Body of pancreas (tissue), 4 donors: ENCODE measurements around the gene IL1R1. TPM values are rescaled to one million over a fixed set of nuclear protein-coding genes. Genes with fewer than 3 reads are reported as not detected.

Experiments
- ATAC-seq: fragments of 150-250 bp; one replicate; pipeline ENCODE4 v1.9.1; 2016
- DNase-seq, 4 donors: peaks; one replicate each; pipeline ENCODE4 v3.0.0-alpha.2; 2019
- H3K27ac ChIP-seq, 4 donors: fragments of 200-600 bp; sonication (generic); 1 replicate in 3 of 4; 2 replicates in 1 of 4; pipeline versions ENCODE4 v1.5.1 to v1.6.1; 2016 to 2019; ENCODE audit warnings: mild to moderate bottlenecking in 1 of 4, mixed read lengths in 1 of 4, moderate library complexity in 1 of 4
- H3K27me3 ChIP-seq, 2 donors: fragments of 200-600 bp; sonication (generic); one replicate each; pipeline ENCODE4 v1.6.0; 2016; ENCODE audit warnings: mild to moderate bottlenecking in 1 of 2
- H3K36me3 ChIP-seq, 2 donors: fragments of 200-600 bp; sonication (generic); replicated peaks in 1 of 2; 2 replicates each; pipeline ENCODE4 v1.5.1; 2016; ENCODE audit warnings: low read depth in 2 of 2; ENCODE audit not compliant: insufficient read depth in 1 of 2
- H3K4me1 ChIP-seq: fragments of 200-600 bp; sonication (generic); one replicate; pipeline ENCODE4 v1.6.0; 2016
- H3K4me3 ChIP-seq, 2 donors: fragments of 200-600 bp; sonication (generic); 1 replicate in 1 of 2; 2 replicates in 1 of 2; pipeline ENCODE4 v1.5.1; 2016 to 2019
- H3K9me3 ChIP-seq, 3 donors: fragments of 200-600 bp; sonication (generic); 1 replicate in 2 of 3; 2 replicates in 1 of 3; pipeline ENCODE4 v1.5.1; 2016
- POLR2A ChIP-seq, 3 donors: fragments of 450-650 bp; IDR thresholded peaks; one replicate each; pipeline ENCODE4 v1.6.1; 2016; ENCODE audit warnings: antibody characterized with exemption in 3 of 3, mild to moderate bottlenecking in 2 of 3
- WGBS, 2 donors: methylation state at CpG; one replicate each; pipeline ENCODE4 v1.1.5; 2017; 5-methylcytosine and 5-hydroxymethylcytosine counted together
- intact Hi-C: fragments of 100-400 bp; cut with DNase I; formaldehyde crosslinking; loops from one replicate; pipeline ENCODE4 v1.15.1; 2023
- total RNA-seq, 2 donors: library from RNA; depleted of rRNA; stranded (reverse); fragments of >200 nt; gene quantifications; one replicate each; pipeline ENCODE4 v1.1.0, GENCODE V29; 2016
- TF ChIP-seq, protein P1 (sequence below), 7 experiments: fragments of 450-650 bp in 4 of 7; fragments of 200-600 bp in 3 of 7; sonication (generic) in 3 of 7; IDR thresholded peaks; one replicate each; pipeline ENCODE4 v1.5.1; 2016 to 2019; ENCODE audit warnings: antibody characterized with exemption in 7 of 7

Gene IL1R1
- total RNA-seq, 2 donors from 2014 or later, result 53.4 to 55.4 TPM

DNA sequence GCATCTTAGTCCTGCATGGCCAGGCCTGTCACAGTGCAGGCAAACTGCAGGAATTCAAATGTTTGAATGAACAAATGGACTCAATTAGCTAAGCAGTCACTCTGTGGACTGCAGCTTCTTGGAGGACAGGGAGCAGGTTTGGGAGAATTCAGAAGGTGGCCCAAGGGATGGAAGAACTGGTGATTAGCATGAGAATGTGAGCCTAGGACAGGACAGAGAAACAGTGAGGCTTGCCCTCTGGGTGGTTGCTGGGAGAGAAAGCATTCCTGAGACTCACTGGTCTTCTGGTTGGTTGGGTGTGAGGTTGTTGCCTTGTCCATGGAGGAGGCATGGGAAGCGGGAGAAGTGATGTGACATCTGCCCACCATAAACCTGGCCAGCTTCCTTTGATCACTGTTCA is 58.0 kb downstream of the IL1R1 start:
- Histone ChIP-seq H3K27ac (no peak overlapping the region), H3K9me3 (no peaks in the 10 kb centered on the region), H3K36me3 (no peaks in the 10 kb centered on the region), H3K4me3 (no peak overlapping the region), H3K27me3 (no peaks in the 10 kb centered on the region), H3K4me1 (no peaks in the 10 kb centered on the region)
- intact Hi-C loops, result no loop called here
- TF ChIP-seq, protein P1, sequence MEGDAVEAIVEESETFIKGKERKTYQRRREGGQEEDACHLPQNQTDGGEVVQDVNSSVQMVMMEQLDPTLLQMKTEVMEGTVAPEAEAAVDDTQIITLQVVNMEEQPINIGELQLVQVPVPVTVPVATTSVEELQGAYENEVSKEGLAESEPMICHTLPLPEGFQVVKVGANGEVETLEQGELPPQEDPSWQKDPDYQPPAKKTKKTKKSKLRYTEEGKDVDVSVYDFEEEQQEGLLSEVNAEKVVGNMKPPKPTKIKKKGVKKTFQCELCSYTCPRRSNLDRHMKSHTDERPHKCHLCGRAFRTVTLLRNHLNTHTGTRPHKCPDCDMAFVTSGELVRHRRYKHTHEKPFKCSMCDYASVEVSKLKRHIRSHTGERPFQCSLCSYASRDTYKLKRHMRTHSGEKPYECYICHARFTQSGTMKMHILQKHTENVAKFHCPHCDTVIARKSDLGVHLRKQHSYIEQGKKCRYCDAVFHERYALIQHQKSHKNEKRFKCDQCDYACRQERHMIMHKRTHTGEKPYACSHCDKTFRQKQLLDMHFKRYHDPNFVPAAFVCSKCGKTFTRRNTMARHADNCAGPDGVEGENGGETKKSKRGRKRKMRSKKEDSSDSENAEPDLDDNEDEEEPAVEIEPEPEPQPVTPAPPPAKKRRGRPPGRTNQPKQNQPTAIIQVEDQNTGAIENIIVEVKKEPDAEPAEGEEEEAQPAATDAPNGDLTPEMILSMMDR (IDR thresholded peaks at IDR 0.05), result no peak
- TF ChIP-seq POLR2A (IDR thresholded peaks at IDR 0.05), result no peak
- DNase-seq, result no peak
- ATAC-seq, result no peak
- WGBS, 2 donors, result 93 to 100% methylated on average over 1 of the region's 1 CpG

DNA sequence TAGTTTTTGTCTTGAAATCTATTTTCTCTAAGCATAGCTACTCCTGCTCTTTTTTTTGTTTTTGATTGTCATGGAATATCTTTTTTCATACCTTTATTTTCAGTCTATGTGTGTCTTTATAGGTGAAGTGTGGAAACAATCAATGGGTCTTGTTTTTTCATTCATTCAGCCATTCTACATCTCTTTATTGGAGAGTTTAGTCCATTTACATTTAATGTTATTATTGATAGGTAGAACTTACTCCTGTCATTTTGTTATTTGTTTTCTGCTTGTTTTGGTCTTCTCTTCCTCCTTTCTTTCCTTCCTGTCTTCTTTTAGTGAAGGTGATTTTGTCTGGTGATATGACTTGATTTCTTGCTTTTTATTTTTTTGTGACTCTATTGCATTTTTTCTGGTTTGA is 62.1 kb downstream of the IL1R1 start:
- intact Hi-C loops, result no loop called here
- H3K9me3 ChIP-seq, result no peaks in the 10 kb centered on the region
- no peak for TF ChIP-seq POLR2A (IDR thresholded peaks at IDR 0.05)
- TF ChIP-seq, protein P1 (IDR thresholded peaks at IDR 0.05), result no peak
- no peak overlapping the region for H3K4me3 ChIP-seq
- no peaks in the 10 kb centered on the region for H3K27me3 ChIP-seq
- H3K36me3 ChIP-seq, result no peaks in the 10 kb centered on the region
- ATAC-seq, result no peak
- DNase-seq, result no peak
- H3K4me1 ChIP-seq, result peaks cover 16% of the 10 kb centered on the region
- no peak overlapping the region for H3K27ac ChIP-seq

DNA sequence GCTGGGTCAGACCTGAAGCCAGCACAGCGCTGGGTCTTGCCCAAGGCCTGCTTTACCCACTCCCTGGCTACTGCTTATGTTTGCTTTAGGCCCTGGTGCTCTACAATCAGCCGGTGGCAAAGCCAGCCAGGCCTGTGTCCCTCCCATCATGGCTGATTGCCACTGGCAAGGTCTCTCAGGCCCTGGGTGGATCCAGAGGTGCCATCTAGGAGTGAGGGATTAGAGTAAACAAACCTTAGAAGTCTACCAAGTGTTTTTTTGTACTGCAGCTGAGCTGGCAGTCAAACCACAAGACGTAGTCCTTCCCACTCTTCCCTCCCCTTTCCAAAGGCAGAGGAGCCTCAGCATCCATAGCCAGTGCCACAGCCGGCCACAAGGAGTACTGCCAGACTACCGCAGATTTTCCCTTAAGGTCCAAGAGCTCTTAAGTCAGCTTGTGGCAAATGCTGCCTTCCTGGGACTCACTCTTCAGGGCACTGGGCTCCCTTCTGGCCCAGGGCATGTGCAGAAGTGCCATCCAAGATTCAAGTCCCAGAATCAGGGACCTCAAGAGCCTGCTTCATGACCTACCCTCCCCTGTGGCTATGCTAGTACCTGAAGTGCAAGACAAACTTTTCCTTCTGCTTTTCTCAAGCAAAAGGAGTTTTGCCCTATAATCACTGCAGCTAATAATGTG is 64.3 kb downstream of the IL1R1 start:
- Histone ChIP-seq H3K27me3 (no peaks in the 10 kb centered on the region), H3K4me1 (peaks cover 16% of the 10 kb centered on the region), H3K4me3 (no peak overlapping the region), H3K9me3 (no peaks in the 10 kb centered on the region), H3K36me3 (no peaks in the 10 kb centered on the region), H3K27ac (no peak overlapping the region)
- 41 to 42% methylated on average over 5 of the region's 5 CpGs for WGBS, 2 donors
- intact Hi-C loops, result no loop called here
- TF ChIP-seq POLR2A (IDR thresholded peaks at IDR 0.05), result no peak
- TF ChIP-seq, protein P1 (IDR thresholded peaks at IDR 0.05), result peak in 3 of 7 experiments; percentile 9 to 31 (median 25)
- DNase-seq (peak; percentile 75 to 93 (median 83)), ATAC-seq (peak; percentile 89)

DNA sequence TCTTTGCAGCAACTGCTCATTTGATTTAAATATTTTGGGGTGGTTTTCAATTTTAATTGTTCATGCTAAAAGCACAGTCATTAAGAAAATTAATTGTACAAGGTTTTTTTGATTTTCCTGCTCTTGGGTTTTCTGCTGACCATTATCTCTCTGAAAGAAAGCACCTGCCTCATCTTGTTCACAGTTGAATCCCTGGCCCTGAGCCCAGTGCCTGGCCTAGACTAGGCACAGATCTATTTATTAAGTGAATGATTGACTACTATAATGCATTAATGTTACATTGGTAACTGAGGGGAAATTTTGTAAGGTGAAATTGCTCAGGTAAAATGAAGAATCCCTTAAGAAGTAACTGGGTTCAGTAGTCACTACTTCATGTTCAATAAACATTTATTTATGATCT is 66.2 kb downstream of the IL1R1 start:
- Histone ChIP-seq H3K36me3 (no peaks in the 10 kb centered on the region), H3K4me1 (peaks cover 16% of the 10 kb centered on the region), H3K27ac (no peak overlapping the region), H3K9me3 (no peaks in the 10 kb centered on the region), H3K4me3 (no peak overlapping the region), H3K27me3 (no peaks in the 10 kb centered on the region)
- DNase-seq (peak in 1 of 4 donors; percentile 32), ATAC-seq (no peak)
- intact Hi-C loops, result no loop called here
- TF ChIP-seq, protein P1 (IDR thresholded peaks at IDR 0.05), result no peak
- TF ChIP-seq POLR2A (IDR thresholded peaks at IDR 0.05), result no peak

DNA sequence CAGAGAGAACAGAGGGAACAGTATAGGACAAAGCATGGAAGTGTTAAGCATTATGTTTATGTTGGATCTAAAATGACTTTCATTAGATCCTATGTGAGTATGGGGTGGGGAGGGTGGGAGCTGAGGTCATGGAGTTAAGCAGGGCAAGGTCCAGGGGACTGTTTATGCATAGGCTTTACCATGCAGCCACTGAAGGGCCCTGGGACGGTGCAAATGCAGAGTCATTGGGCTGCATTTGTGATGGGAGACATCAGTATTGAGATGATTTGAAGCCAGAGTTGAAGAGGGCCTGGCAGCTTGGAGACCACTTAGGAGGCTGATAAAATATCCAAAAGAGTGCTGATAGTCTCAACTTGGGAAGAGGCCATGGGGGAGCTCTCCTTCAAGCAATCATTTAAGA is 66.9 kb downstream of the IL1R1 start:
- no peak overlapping the region for H3K27ac ChIP-seq
- no peaks in the 10 kb centered on the region for H3K27me3 ChIP-seq
- H3K4me3 ChIP-seq, result no peak overlapping the region
- H3K4me1 ChIP-seq, result peaks cover 16% of the 10 kb centered on the region
- TF ChIP-seq, protein P1 (IDR thresholded peaks at IDR 0.05), result no peak
- no peak for TF ChIP-seq POLR2A (IDR thresholded peaks at IDR 0.05)
- no peaks in the 10 kb centered on the region for H3K36me3 ChIP-seq
- no peaks in the 10 kb centered on the region for H3K9me3 ChIP-seq
- no peak for ATAC-seq
- intact Hi-C loops, result no loop called here
- no peak for DNase-seq
- WGBS, 2 donors, result 29 to 50% methylated on average over 1 of the region's 1 CpG
